Mucosa of descending colon (tissue), 3 donors: ENCODE results near the gene SCGN. TPM values are rescaled to one million over a fixed set of nuclear protein-coding genes. Genes with fewer than 3 reads are reported as not detected.

ENCODE experiments used
- ATAC-seq: fragments of 200-7000 bp; cut with Tn5 transposase; one replicate; pipeline ENCODE4 v1.9.1; 2020; ENCODE audit warnings: mild to moderate bottlenecking, moderate library complexity
- DNase-seq, 3 donors: peaks; one replicate each; pipeline ENCODE4 v3.0.0-alpha.2; 2020
- H3K36me3 ChIP-seq: fragments of 200-600 bp; one replicate; pipeline ENCODE4 v1.8.0; 2021; ENCODE audit warnings: low read depth, mild to moderate bottlenecking
- H3K4me1 ChIP-seq: fragments of 200-600 bp; one replicate; pipeline ENCODE4 v1.8.0; 2021; ENCODE audit warnings: low read depth, mild to moderate bottlenecking
- H3K4me3 ChIP-seq: fragments of 200-600 bp; one replicate; pipeline ENCODE4 v1.8.0; 2021; ENCODE audit warnings: mild to moderate bottlenecking
- H3K9me3 ChIP-seq: fragments of 200-600 bp; one replicate; pipeline ENCODE4 v1.8.0; 2021; ENCODE audit warnings: mild to moderate bottlenecking
- CTCF ChIP-seq: fragments of 200-600 bp; IDR thresholded peaks from one replicate; pipeline ENCODE4 v1.8.0; 2022; ENCODE audit warnings: antibody characterized with exemption, mild to moderate bottlenecking
- intact Hi-C, 2 donors: fragments of 100-400 bp; cut with DNase I in 1 of 2; cut with micrococcal nuclease in 1 of 2; formaldehyde crosslinking; loops; one replicate each; pipeline versions ENCODE4 v1.11.0 to v1.11.1; 2022; cut with DNase I, micrococcal nuclease
- total RNA-seq, 3 donors: library from RNA; stranded (reverse); fragmentation: NEBNext Ultra II Directional in 2 of 3; extraction: Animal tissue kit (Norgen Biotek cat#: 25700) in 2 of 3; gene quantifications; one replicate each; pipeline versions ENCODE4 v1.2.1 to v1.2.4, GENCODE V29; 2021 to 2023
- donor health status: DM: no; HTN: no; CAD: no; lungs with moderate emphysema.
- donor health status: DM: no; HTN: no; CAD: no.
- donor health status: DM: no; HTN: yes; CAD: no.

The SCGN gene
- total RNA-seq, 3 donors from 2014 or later, result 6.4 to 18.5 (median 7.4) TPM

- TF ChIP-seq CTCF, result no peak
- intact Hi-C loops, result no loop called here
- Histone ChIP-seq H3K36me3 (no peaks in the 10 kb centered on the region), H3K9me3 (no peaks in the 10 kb centered on the region), H3K4me1 (no peaks in the 10 kb centered on the region), H3K4me3 (no peak overlapping the region)
- DNase-seq (no peak), ATAC-seq (no peak)
These were observed 74.3 kb downstream of the SCGN start for GRCh38 chr6:25726122-25726911.

- Histone ChIP-seq H3K4me3 (no peak overlapping the region), H3K9me3 (no peaks in the 10 kb centered on the region), H3K4me1 (no peaks in the 10 kb centered on the region), H3K36me3 (no peaks in the 10 kb centered on the region)
- intact Hi-C loops, result no loop called here
- DNase-seq (no peak), ATAC-seq (no peak)
- TF ChIP-seq CTCF, result no peak
These were observed 75.0 kb downstream of the SCGN start for GRCh38 chr6:25727028-25727427.

GRCh38 chr6:25730907-25731306 lies 78.9 kb downstream of the SCGN start:
- H3K4me3 ChIP-seq, result no peak overlapping the region
- H3K4me1 ChIP-seq, result no peaks in the 10 kb centered on the region
- DNase-seq, result no peak
- ATAC-seq, result no peak
- H3K9me3 ChIP-seq, result no peaks in the 10 kb centered on the region
- H3K36me3 ChIP-seq, result no peaks in the 10 kb centered on the region
- intact Hi-C loops, result no loop called here
- no peak for TF ChIP-seq CTCF

- no peak for ATAC-seq
- peaks cover 3% of the 10 kb centered on the region for H3K9me3 ChIP-seq
- H3K36me3 ChIP-seq, result no peaks in the 10 kb centered on the region
- no peak overlapping the region for H3K4me3 ChIP-seq
- no peak for DNase-seq
- no peaks in the 10 kb centered on the region for H3K4me1 ChIP-seq
- intact Hi-C loops, result no loop called here
- TF ChIP-seq CTCF, result no peak
These were observed 79.7 kb downstream of the SCGN start for GRCh38 chr6:25731721-25732120.

GRCh38 chr6:25732468-25733198 lies 80.6 kb downstream of the SCGN start:
- Histone ChIP-seq H3K4me3 (no peak overlapping the region), H3K36me3 (no peaks in the 10 kb centered on the region), H3K4me1 (no peaks in the 10 kb centered on the region), H3K9me3 (peaks cover 9% of the 10 kb centered on the region)
- ATAC-seq (no peak), DNase-seq (no peak)
- intact Hi-C loops, result no loop called here
- no peak for TF ChIP-seq CTCF
